Activated T-cell treated with anti-CD3 and anti-CD28 coated beads, Interleukin-2, amount 50 U/mL, for 48 hours (primary cell): ENCODE data around the gene MAPK4.
"Not testable (repeated sequence)": the region's sequence is repeated elsewhere in the genome, so short reads cannot be mapped to it uniquely, and the experiment has no call there.

Experiments used
- DNase-seq, 2 experiments: peaks; one replicate each; pipeline ENCODE4 v3.0.0-alpha.2; 2020

Gene MAPK4

DNA sequence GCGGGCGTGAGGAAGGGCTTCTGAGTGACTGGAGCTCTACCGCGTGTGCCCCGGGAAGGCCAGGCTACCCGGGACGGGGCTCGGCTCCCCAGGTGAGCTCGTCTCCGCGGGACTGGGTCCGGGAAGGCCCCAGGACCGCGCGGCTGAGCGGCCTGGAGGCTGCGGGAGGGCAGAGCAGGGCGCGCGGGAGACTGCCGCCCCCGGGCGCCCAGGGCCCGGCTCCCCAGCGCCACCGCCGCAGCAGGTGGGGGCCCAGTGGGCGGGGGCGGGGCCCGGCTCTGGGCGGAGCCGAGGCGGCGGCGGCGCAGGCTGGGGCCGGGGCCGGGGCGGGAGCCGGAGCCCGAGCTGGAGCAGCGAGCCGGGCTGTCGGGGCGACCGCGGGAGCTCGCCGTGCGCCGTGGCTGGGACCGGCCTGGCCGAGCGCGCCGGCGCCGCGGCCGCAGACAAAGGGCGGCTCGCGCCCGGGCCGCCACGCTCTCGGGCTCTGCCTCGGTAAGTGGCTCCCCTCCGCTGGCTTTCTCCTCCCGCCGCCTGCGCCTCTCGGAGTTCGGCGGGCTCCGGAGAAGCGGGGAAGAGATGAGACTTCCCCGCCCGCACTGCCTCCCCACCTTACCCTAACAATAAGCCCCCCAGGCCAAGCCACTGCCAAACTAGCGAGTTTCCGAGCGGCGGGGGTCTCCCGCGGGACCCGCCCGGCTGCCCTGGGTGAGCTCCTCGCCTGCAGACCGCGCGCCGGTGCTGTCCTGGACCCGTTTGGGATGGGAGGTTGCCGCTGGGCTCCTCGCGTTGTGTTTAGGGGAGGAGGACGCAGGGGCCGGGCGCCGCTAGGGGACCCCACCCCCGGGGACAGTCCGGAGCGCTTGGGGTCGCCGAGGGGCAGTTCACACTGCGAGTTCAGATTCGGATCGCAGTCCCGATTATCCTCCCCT, at the start of gene MAPK4:
Gene MAPK4, plus strand, starts transcription at position 336 of the 929 bp plus-strand sequence. CDS start 103,872 bp downstream, outside the sequence.
- DNase-seq = peak; percentile 21 to 35

DNA sequence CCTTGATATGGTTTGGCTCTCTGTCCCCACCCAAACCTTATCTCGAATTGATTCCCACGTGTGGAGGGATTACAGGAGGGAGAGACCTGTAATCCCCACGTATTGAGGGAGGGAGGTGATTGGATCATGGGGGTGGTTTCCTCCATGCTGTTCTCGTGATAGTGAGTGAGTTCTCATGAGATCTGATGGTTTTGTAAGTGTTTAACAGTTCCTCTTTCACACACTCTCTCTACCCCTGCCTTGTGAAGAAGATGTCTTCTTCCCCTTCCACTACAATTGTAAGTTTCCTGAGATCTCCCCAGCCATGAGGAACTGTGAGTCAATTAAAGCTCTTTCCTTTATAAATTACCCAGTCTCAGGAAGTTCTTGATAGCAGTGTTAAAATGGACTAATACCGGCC, 42.6 kb upstream of the MAPK4 start:
- DNase-seq = not testable (repeated sequence)

DNA sequence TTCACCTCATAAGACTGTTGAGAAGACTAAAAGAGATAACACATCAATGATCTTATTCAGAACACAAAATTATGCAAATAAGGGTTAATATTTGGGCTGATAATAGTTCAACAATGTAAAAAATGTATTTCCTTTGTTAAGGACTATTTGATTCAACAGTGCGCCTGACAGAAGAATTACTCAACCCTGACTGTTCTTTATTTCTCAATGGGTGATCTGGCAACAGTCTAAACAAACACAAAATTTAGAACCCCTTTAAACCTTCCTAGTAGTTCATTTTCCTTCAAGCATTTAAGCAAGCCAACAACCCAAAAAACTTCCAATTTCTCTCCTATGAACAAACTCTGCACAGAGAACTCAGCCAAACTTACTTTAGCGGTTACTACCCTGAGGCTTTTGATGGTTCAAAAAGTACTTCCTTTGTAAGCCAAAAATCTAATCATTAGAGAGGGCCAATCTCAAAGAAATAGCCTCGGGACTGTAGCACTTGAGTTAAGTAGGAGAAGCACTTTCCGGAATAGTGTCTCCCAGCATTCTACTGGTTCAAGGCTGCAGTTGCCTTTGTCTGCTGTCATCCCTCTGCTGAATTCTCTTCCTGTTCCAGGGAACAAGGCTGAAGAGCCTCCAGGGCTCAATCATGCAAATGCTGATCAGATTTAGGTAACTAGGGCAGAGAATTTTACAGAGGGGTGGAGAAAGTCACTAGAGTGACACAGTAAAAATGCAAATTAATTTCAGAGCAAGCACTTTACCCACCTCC, 40.9 kb upstream of the MAPK4 start:
- no peak for DNase-seq

GRCh38 chr18:50523165-50523564, 36.7 kb upstream of the MAPK4 start:
- DNase-seq = no peak

DNA sequence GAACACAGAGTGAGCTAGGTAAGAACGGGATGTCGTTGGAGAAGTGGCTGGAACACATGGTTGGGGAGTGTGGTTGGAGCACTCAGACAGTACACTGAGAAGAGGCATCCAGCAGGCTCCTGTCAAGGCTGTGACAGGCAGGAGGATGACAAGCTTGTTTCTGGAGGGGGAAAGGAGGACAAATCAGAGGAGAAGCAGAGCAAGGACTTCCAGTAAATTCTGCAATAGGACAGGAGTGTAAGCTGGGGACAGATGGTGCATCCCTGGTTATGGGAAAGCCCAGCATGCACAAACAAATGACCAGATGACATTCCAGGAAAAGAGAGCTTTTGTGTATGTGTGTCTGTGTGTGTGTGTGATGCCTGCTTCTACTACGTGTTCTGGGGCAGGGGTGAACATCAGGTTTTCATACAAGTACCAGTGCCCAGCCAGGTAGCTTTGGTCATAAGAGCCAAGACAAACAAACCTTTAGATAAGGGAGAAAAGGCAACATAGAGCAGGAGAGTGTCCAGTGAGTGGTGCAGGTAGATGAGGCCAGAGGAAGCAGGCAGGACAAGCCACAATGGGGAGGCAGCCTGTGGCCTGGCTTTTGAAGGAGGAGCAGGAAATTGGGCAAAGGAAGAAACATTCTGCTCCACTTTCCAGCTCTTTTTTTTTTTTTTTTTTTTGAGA, 32.1 kb upstream of the MAPK4 start:
- DNase-seq = no peak

- DNase-seq = no peak
Measured at GRCh38 chr18:50528806-50529205, 31.1 kb upstream of the MAPK4 start.

- DNase-seq = not testable (repeated sequence)
Measured at GRCh38 chr18:50533822-50534221, 26.1 kb upstream of the MAPK4 start.

DNA sequence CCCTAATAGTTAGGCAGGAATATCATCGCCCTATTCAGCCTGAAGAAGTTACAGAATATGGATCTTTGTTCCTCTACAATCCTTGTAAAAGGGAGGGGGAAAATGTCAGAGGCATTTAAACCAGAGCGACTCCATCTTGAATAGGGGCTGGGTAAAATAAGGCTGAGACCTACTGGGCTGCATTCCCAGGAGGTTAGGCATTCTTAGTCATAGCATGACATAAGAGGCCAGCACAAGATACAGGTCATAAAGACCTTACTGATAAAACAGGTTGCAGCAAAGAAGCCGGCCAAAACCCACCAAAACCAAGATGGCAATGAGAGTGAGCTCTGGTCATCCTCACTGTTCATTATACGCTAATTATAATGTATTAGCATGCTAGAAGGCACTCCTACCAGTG, 15.4 kb upstream of the MAPK4 start:
- not testable (repeated sequence) for DNase-seq

- no peak for DNase-seq
Measured at GRCh38 chr18:50545936-50546335, 14.0 kb upstream of the MAPK4 start.

DNA sequence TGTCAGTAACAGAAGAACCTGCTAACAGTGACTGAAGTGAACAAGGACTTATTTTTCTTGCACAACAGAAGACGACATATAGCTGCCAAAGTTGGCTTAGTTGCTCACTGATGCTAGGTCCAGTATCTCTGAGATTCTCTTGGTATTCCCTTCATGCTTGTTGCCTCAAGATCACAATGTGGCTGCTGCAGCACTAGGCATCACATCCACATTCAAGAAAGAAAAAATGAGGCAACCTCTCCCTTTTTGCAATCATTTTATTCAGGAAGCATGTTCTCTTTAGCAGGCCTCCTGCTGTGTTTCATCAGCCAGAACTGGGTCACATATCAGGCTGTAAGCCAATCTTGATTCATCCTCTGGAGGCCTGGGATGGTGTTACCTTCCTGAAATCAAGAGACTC, 11.7 kb upstream of the MAPK4 start:
- no peak for DNase-seq

- not testable (repeated sequence) for DNase-seq
Measured at GRCh38 chr18:50551651-50552050, 8.2 kb upstream of the MAPK4 start.

GRCh38 chr18:50558157-50558556, 1.7 kb upstream of the MAPK4 start:
- no peak for DNase-seq

DNA sequence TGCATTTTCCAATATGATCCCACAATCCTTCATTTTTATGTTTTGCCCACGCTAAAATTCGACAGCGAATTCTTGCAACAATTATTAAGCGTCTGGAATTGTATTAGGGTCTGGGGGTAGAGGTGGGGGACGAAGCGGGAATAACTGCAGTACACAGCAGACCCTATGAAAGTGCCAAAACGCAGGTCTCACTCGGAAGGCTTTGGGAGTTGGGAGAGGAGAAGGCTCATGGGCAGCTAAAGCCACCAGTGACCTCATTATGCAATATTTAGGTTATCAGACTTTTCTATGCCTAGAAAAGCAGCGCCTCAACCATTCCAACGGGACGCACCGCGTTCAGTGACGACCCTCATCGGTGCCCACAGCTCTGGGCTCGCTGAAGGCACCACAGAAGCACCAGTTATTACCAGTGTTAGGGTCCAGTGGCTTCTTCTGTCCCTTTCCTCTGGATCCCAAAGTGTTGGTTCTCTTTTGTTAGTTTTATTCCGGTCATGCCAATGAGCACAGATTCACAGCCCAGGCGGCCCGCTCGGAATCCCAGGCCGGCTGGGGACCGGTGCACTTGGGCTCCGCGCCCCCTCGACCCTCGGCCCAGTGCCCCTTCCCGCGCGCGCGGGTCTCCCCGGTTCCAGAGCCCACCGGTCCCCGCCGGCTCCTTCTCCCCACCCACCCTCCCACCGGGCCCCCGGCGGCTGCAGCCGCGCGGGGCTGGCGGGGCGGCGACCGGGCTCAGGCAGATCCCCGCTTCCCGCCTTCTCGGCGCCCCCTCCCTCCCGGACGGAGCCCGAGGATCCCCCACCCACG, 737 bp upstream of the MAPK4 start:
- no peak for DNase-seq

DNA sequence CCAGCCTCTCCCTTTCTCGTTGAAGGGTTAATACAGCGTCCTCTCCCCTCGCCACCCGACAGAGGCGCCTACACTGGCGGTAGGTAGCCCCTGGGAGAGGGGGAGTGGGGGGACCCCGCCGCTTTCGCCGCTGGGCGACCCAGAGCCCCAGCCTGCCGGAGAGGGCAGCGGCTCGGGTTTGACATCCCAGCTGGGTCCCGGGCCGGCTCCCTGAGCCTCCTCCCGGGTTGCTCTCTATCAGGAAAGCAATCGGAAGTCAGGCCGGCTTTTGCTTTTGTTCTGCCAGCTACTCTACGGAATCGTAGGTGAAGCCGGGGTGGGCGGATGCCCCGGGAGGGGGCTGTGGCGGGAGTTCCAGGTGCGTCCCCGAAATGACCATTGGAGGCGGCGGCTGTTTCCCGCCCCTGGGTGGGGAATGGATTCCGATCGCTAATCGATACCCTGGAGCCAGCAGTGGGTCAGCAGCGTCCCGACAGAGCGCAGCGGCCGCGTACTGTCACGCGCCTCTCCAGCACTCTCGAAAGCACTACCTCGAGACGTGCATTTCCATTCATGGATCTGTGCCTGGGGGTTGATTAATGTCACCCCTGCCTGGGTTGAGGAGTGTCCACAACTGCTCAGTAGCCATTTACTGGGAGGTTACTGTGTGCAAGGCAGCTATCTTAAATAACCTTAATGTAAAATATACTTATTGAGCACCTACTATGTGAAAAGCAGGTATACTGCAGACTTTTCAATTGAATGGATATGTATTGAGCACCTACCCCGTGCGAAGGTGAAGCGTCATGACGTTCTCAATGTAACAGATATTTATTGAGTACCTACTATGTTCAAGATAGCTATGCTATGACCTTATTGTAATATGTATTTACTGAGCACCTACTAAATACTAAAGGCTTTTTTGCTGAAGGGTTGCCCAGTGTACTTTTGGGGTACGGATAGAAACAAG, 1.1 kb downstream of the MAPK4 start:
- peak; percentile 17 to 22 for DNase-seq

- DNase-seq = not testable (repeated sequence)
Measured at GRCh38 chr18:50562258-50562657, 2.4 kb downstream of the MAPK4 start.

- no peak for DNase-seq
Measured at GRCh38 chr18:50562686-50563085, 2.8 kb downstream of the MAPK4 start.

DNA sequence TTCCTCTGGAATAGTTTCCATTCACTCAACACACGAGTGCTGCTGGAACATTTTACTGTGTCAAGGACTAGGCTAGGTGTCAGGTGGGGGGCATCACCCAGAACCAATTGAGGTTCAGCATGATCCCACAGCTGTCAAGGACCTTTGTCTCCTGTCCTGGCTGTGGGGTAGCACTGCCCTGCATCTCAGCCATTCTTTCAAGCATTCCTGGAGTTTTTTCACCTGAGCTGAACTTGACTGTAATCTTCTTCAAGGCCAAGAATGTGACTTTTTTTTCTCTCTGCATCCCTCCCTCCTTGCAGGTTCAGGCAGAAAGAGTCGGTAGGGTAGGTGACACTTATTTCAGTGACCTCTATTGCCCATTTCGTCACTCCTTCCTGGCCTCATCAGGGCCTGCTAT, 3.5 kb downstream of the MAPK4 start:
- no peak for DNase-seq

GRCh38 chr18:50569930-50570329, 10.0 kb downstream of the MAPK4 start:
- DNase-seq = no peak

DNA sequence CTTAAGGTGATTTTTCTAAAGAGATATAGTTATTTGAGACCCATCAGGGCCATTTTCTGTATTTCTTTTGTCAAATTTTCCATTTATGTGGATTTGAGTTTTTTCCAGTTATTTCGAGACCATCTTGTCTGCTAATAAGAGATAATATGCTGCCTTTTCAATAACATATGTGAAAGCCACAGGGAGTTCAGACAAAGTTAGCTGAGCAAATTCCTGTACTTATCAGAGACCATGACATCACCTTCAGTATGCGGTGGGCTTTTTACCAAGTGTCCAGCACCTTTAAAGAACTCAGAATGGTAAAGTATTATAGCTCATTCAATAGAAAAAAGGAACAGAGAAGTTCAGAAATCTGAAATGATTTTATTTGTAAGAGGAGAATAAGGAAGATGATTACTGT, 11.7 kb downstream of the MAPK4 start:
- no peak for DNase-seq

- not testable (repeated sequence) for DNase-seq
Measured at GRCh38 chr18:50573196-50573595, 13.3 kb downstream of the MAPK4 start.

GRCh38 chr18:50573679-50574078, 13.8 kb downstream of the MAPK4 start:
- DNase-seq = no peak
